Measurements from ENCODE around the gene WLS. TPM values are rescaled to one million over a fixed set of nuclear protein-coding genes. Genes with fewer than 3 reads are reported as not detected.

The WLS gene
- total and polyA plus RNA-seq, 10 of the 15 experiments (the other 5 are each of a cell fraction or from before 2014, with no cell fraction given): 0.04 to 0.36 TPM; not detected in 8

GRCh38 chr1:68217060-68217554 lies 15.2 kb downstream of the WLS start:
- no TSS peak for BruUV-seq (replicated peaks)
- no peak overlapping the region for H3K4me2 ChIP-seq (ENCODE audit: control insufficient read depth, insufficient read depth)
- H2AFZ ChIP-seq (ENCODE audit: control insufficient read depth, low read depth, low read length): no peak overlapping the region
- H3K27ac ChIP-seq (ENCODE audit: control insufficient read depth, insufficient read depth): no peak overlapping the region
- H3K79me2 ChIP-seq (ENCODE audit: control insufficient read depth, insufficient read depth, low read length): no peaks in the 10 kb centered on the region
- H4K20me1 ChIP-seq (ENCODE audit: control insufficient read depth, insufficient read depth): no peaks in the 10 kb centered on the region
- RAD21 ChIA-PET (ENCODE audit: unreplicated experiment): no interaction called here
- H3K4me1 ChIP-seq (ENCODE audit: control insufficient read depth, insufficient read depth, low read length): no peaks in the 10 kb centered on the region
- H3K9ac ChIP-seq (ENCODE audit: control insufficient read depth, insufficient read depth, low read length): no peak overlapping the region
- H3K4me3 ChIP-seq: no peak overlapping the region
- CTCF ChIA-PET: no interaction called here
- H3K36me3 ChIP-seq (ENCODE audit: control insufficient read depth in 2 of 2, insufficient read depth in 2 of 2, low read length in 1 of 2): no peaks in the 10 kb centered on the region
- no peak for FAIRE-seq
- SMC1A ChIA-PET (ENCODE audit: uncharacterized antibody, unreplicated experiment): interaction anchor here (0.7 kb wide), 1 partner anchor 78 kb away, joined by 3 read pairs; no protein-coding TSS in a partner anchor
- 47% methylated on average over 5 of the region's 5 CpGs for WGBS (ENCODE audit: insufficient coverage, insufficient replicate concordance, low lambda C conversion rate, missing lambda C conversion rate)
- in situ Hi-C loops (cut with MboI) (no loop called here), intact Hi-C loops (cut with micrococcal nuclease; ENCODE audit: unreplicated experiment) (no loop called here)
- no peaks in the 10 kb centered on the region; a peak in 2 of 4 replicates for H3K27me3 ChIP-seq (replicated peaks in 1 of 2; ENCODE audit: control insufficient read depth in 2 of 2, insufficient read depth in 2 of 2, low read length in 1 of 2)
- POLR2A ChIA-PET: no interaction called here
- DNase-seq (ENCODE audit: low read depth, low spot score): no peak
- no peak for ATAC-seq
- H3K9me3 ChIP-seq (replicated peaks; ENCODE audit: control insufficient read depth, insufficient read depth, low read length): no peaks in the 10 kb centered on the region
- TF ChIP-seq ZSCAN29 (IDR thresholded peaks at IDR 0.05): no peak
- no peak for TF ChIP-seq RUNX3 (IDR thresholded peaks at IDR 0.05; ENCODE audit: low read length)
- no peak for TF ChIP-seq SREBF1 (IDR thresholded peaks at IDR 0.05; ENCODE audit: low read length)
- no peak for TF ChIP-seq NR2F1 (conservative IDR thresholded peaks at IDR 0.05)
- TF ChIP-seq SKIL (IDR thresholded peaks at IDR 0.05; ENCODE audit: low read depth, poor library complexity, severe bottlenecking): no peak
- TF ChIP-seq E2F8 (IDR thresholded peaks at IDR 0.05; ENCODE audit: low read depth, partially characterized antibody): no peak
- TF ChIP-seq ZBTB33 (IDR thresholded peaks at IDR 0.05): no peak
- no peak for TF ChIP-seq ZNF384 (IDR thresholded peaks at IDR 0.05; ENCODE audit: borderline replicate concordance, low read depth, low read length)
- no peak for TF ChIP-seq CHD2 (IDR thresholded peaks at IDR 0.05; ENCODE audit: borderline replicate concordance, low read depth, low read length)
- no peak for TF ChIP-seq ZBTB4 (CRISPR knock-in tag; IDR thresholded peaks at IDR 0.05)
- no peak for TF ChIP-seq TCF7 (IDR thresholded peaks at IDR 0.05; ENCODE audit: borderline replicate concordance)
- TF ChIP-seq PKNOX1 (IDR thresholded peaks at IDR 0.05): no peak
- TF ChIP-seq RAD21 (IDR thresholded peaks at IDR 0.05; ENCODE audit: insufficient read depth, low read depth, low read length): no peak

Data from GM12878 (cell line).